ENCODE data around the gene RAB11A. TPM values are rescaled to one million over a fixed set of nuclear protein-coding genes. Genes with fewer than 3 reads are reported as not detected.
"Not testable (repeated sequence)": the region's sequence is repeated elsewhere in the genome, so short reads cannot be mapped to it uniquely, and the experiment has no call there.

The RAB11A gene
- total and polyA plus RNA-seq, 7 donors: 74.2 to 468 (median 112) TPM

DNA sequence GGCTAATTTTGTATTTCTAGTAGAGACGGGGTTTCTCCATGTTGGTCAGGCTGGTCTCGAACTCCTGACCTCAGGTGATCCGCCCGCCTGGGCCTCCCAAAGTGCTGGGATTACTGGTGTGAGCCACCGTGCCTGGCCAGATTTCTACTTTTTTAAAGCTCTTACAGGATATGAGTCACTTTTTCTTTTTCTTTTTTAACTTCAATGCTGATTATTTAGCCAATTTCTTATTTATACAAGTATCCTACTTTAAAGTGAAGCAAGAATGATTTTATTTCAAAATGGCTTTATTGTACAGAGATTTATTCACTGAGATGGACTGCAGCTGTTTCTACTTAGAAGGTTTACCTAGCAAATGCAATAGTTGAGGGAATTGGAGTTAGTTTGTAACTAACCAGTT, 3.3 kb downstream of the RAB11A start:
- H3K9me3 ChIP-seq; DNase-seq; H3K27me3 ChIP-seq; H3K4me3 ChIP-seq; intact Hi-C loops (cut with DNase I): not testable (repeated sequence)
- peak in 1 of 4 donors; percentile 26 for TF ChIP-seq POLR2AphosphoS5 (IDR thresholded peaks at IDR 0.05)
- peak overlapping the region in 3 of 4 donors; percentile 4 to 31 (median 16) for H3K27ac ChIP-seq
- 89 to 90% methylated on average over 5 of the region's 5 CpGs for WGBS, 2 donors
- peaks cover 1 to 23% (median 9%) of the 10 kb centered on the region in 4 donors for H3K36me3 ChIP-seq
- H3K4me1 ChIP-seq: peaks cover 0 to 19% (median 6%) of the 10 kb centered on the region in 4 donors

- Histone ChIP-seq H3K27me3 (no peaks in the 10 kb centered on the region), H3K27ac (no peak overlapping the region), H3K4me3 (no peak overlapping the region), H3K4me1 (peaks cover 0 to 19% (median 6%) of the 10 kb centered on the region in 4 donors), H3K9me3 (no peaks in the 10 kb centered on the region), H3K36me3 (peaks cover 8 to 29% (median 16%) of the 10 kb centered on the region in 4 donors)
- TF ChIP-seq EP300 (IDR thresholded peaks at IDR 0.05) (no peak), POLR2A (IDR thresholded peaks at IDR 0.05) (no peak), CTCF (IDR thresholded peaks at IDR 0.05) (no peak), POLR2AphosphoS5 (IDR thresholded peaks at IDR 0.05) (no peak)
- no peak for DNase-seq
- intact Hi-C loops (cut with DNase I): no loop called here
Measured at GRCh38 chr15:65873256-65873655, 4.0 kb downstream of the RAB11A start.

DNA sequence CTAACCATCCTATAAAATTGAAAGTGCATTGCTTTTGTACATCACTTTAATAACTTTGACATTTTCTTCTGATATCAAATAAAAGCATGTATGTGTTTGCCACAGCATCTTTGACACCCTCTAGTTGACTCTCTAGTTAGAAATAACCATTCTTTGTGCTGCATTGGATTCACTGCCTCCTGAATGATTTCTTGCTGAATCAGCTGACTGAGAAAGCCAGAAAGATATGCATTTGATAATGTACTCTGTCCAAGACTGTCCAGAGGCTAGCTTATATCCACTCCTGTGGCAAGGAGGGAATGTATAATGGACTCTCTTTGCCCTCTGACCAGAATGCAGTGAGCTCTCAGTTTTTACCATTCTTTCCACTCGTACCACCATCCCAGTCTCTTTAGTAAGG, 6.2 kb downstream of the RAB11A start:
- no peaks in the 10 kb centered on the region for H3K27me3 ChIP-seq
- 98 to 100% methylated on average over 1 of the region's 1 CpG for WGBS, 2 donors
- no peak overlapping the region for H3K4me3 ChIP-seq
- TF ChIP-seq CTCF (IDR thresholded peaks at IDR 0.05) (no peak), POLR2AphosphoS5 (IDR thresholded peaks at IDR 0.05) (no peak), POLR2A (IDR thresholded peaks at IDR 0.05) (no peak)
- no peak overlapping the region for H3K27ac ChIP-seq
- intact Hi-C loops (cut with DNase I): no loop called here
- no peaks in the 10 kb centered on the region for H3K9me3 ChIP-seq
- H3K36me3 ChIP-seq: peaks cover 22 to 51% (median 29%) of the 10 kb centered on the region in 4 donors
- peaks cover 0 to 17% (median 6%) of the 10 kb centered on the region in 4 donors for H3K4me1 ChIP-seq
- DNase-seq: no peak

DNA sequence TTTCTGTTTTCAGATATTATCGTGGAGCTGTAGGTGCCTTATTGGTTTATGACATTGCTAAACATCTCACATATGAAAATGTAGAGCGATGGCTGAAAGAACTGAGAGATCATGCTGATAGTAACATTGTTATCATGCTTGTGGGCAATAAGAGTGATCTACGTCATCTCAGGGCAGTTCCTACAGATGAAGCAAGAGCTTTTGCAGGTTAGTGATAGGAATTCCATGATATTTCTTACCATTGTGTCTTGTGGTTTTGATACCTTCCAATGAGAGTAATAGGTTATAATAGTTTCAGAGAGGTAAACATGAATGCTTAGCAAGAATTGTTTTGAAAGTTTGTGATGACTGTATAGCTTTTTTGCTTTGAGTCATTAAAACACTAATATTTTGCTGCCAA, 8.5 kb downstream of the RAB11A start:
- peaks cover 26 to 71% (median 30%) of the 10 kb centered on the region in 4 donors for H3K36me3 ChIP-seq
- no peaks in the 10 kb centered on the region for H3K27me3 ChIP-seq
- no peak overlapping the region for H3K4me3 ChIP-seq
- no peak overlapping the region for H3K27ac ChIP-seq
- intact Hi-C loops (cut with DNase I): no loop called here
- TF ChIP-seq EP300 (IDR thresholded peaks at IDR 0.05) (no peak), POLR2A (IDR thresholded peaks at IDR 0.05) (no peak), POLR2AphosphoS5 (IDR thresholded peaks at IDR 0.05) (no peak), CTCF (IDR thresholded peaks at IDR 0.05) (no peak)
- H3K4me1 ChIP-seq: peaks cover 0 to 9% (median 0%) of the 10 kb centered on the region in 4 donors
- H3K9me3 ChIP-seq: no peaks in the 10 kb centered on the region
- no peak for DNase-seq
- 93% methylated on average over 3 of the region's 3 CpGs for WGBS, 2 donors

DNA sequence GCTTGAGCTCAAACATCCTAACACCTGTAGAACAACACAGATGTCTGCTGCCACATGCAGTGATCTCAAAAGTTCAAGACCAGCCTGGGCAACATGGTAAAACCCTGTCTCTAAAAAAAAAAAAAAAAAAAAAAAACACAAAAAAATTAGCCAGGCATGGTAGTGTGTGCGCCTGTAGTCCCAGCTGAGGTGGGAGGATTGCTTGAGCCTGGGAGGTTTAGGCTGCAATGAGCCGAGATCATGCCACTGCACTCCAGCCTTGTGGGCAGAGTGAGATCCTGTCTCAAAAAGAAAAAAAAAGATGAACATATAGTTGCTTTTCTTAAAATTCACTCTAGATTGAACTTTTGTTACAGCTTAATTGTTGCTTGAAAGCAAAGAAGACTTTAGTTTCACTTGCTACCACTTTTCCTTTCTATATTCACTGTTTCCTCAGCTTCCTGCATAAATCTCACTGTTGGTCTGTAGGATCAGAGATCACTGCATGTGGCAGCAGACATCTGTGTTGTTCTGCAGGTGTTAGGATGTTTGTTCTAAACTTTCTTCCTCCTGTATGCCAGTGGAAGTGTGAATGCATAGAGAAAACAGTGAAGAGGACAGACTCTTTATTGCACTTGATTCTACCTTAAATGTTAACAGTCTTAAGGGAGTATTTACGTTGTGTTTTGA, 12.6 kb downstream of the RAB11A start:
- no peak for DNase-seq
- 52 to 73% methylated on average over 3 of the region's 3 CpGs for WGBS, 2 donors
- H3K36me3 ChIP-seq: peaks cover 26 to 95% (median 26%) of the 10 kb centered on the region in 4 donors
- no peaks in the 10 kb centered on the region for H3K4me1 ChIP-seq
- no peaks in the 10 kb centered on the region for H3K9me3 ChIP-seq
- H3K4me3 ChIP-seq: no peak overlapping the region
- intact Hi-C loops (cut with DNase I): no loop called here
- no peak overlapping the region for H3K27ac ChIP-seq
- H3K27me3 ChIP-seq: no peaks in the 10 kb centered on the region
- no peak for TF ChIP-seq EP300 (IDR thresholded peaks at IDR 0.05)
- TF ChIP-seq CTCF (IDR thresholded peaks at IDR 0.05): no peak
